GM19452 (cell line): Measurements from ENCODE around the gene TBC1D25.

ENCODE experiments used
- ATAC-seq: cut with Tn5 transposase; IDR thresholded peaks from one replicate; pipeline ENCODE4 v1.9.1; 2021; ENCODE audit not compliant: unreplicated experiment

The TBC1D25 gene

GRCh38 chrX:48599341-48599740, 59.8 kb downstream of the TBC1D25 start:
- no peak for ATAC-seq

GRCh38 chrX:48600226-48600625, 60.7 kb downstream of the TBC1D25 start:
- ATAC-seq: no peak

GRCh38 chrX:48601741-48602394, 62.4 kb downstream of the TBC1D25 start:
- no peak for ATAC-seq

- no peak for ATAC-seq
Observed at GRCh38 chrX:48604701-48605100, 65.2 kb downstream of the TBC1D25 start.

- no peak for ATAC-seq
Observed at GRCh38 chrX:48606091-48606490, 66.6 kb downstream of the TBC1D25 start.

GRCh38 chrX:48611703-48612102, 72.2 kb downstream of the TBC1D25 start:
- no peak for ATAC-seq
